Progenitor cell of endocrine pancreas (in vitro differentiated cells): Measurements from ENCODE around the gene TMEM92. TPM values are rescaled to one million over a fixed set of nuclear protein-coding genes. Genes with fewer than 3 reads are reported as not detected.

ENCODE experiments used
- DNase-seq: peaks from one replicate; pipeline ENCODE4 v3.0.0; 2021; ENCODE audit warnings: low spot score; ENCODE audit not compliant: unreplicated experiment
- H3K27ac Mint-ChIP-seq: 2 replicates; pipeline ENCODE4 v1.8.0; 2021; ENCODE audit warnings: mild to moderate bottlenecking, moderate library complexity, mixed read lengths
- H3K27me3 Mint-ChIP-seq: 2 replicates; pipeline ENCODE4 v1.8.0; 2021; ENCODE audit warnings: mixed read lengths
- H3K36me3 Mint-ChIP-seq: 2 replicates; pipeline ENCODE4 v1.8.0; 2022; ENCODE audit warnings: mixed read lengths; ENCODE audit not compliant: insufficient read depth
- H3K4me1 Mint-ChIP-seq: 2 replicates; pipeline ENCODE4 v1.8.0; 2021; ENCODE audit warnings: low read depth, mixed read lengths
- H3K4me3 Mint-ChIP-seq: 2 replicates; pipeline ENCODE4 v1.8.0; 2021; ENCODE audit warnings: low read depth, mild to moderate bottlenecking, moderate library complexity, mixed read lengths
- H3K9me3 Mint-ChIP-seq: 2 replicates; pipeline ENCODE4 v1.8.0; 2021; ENCODE audit warnings: low read depth, mixed read lengths
- total RNA-seq: library from RNA; stranded (reverse); gene quantifications from 2 replicates; pipeline ENCODE4 v1.2.1, GENCODE V29; 2021
- TF ChIP-seq, protein P1 (sequence below): fragments of 200-600 bp; sonication (generic); IDR thresholded peaks from one replicate; pipeline ENCODE4 v1.5.0; 2021; ENCODE audit warnings: antibody characterized with exemption, mild to moderate bottlenecking; ENCODE audit not compliant: unreplicated experiment

The TMEM92 gene
- total RNA-seq, 1 donor from 2014 or later: 7.4 TPM

DNA sequence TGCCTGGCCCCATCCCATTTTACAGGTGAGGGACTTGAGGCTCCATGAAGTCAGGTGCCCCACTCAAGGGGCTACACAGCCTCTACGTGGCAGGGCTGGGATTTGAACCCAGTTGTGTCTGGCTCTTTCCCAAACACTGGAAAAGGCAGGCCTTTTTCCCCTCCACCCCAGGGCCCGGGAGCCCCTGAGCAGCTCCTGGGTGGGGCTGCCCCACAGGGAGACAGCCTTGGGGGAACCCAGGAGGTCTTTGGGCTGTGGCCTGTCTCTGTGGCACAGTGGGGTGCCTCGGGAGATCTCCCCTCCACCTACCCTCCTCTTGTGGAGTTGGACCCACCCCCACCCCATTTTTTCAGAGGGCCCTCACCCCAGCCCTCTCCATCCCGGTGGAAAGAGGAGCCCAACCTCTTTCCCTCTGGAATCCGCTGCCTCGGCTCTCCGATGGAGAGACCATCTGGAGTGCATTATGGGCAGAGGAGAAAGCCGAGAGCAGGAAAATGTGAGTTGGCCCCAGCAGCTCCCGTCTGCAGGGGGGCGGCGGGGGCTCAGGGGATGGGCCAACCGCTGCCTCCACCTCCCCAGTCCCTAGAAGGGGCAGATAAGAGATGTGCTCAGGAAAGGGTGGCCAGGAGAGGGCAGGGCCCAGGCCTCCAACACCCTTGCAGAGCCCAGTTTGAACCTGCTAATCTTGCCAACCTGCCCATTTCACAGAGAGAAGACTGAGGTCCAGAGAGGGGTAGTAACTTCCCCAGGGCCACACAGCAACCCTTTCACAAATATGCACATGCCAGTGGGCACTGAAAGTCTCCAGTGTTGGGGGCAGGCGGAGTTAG lies 15.4 kb upstream of the TMEM92 start:
- Mint-ChIP-seq H3K27me3 (peaks cover 38% of the 10 kb centered on the region), H3K36me3 (no peaks in the 10 kb centered on the region), H3K4me1 (peaks cover 1% of the 10 kb centered on the region), H3K9me3 (no peaks in the 10 kb centered on the region), H3K4me3 (no peak overlapping the region), H3K27ac (no peak overlapping the region)
- TF ChIP-seq, protein P1, sequence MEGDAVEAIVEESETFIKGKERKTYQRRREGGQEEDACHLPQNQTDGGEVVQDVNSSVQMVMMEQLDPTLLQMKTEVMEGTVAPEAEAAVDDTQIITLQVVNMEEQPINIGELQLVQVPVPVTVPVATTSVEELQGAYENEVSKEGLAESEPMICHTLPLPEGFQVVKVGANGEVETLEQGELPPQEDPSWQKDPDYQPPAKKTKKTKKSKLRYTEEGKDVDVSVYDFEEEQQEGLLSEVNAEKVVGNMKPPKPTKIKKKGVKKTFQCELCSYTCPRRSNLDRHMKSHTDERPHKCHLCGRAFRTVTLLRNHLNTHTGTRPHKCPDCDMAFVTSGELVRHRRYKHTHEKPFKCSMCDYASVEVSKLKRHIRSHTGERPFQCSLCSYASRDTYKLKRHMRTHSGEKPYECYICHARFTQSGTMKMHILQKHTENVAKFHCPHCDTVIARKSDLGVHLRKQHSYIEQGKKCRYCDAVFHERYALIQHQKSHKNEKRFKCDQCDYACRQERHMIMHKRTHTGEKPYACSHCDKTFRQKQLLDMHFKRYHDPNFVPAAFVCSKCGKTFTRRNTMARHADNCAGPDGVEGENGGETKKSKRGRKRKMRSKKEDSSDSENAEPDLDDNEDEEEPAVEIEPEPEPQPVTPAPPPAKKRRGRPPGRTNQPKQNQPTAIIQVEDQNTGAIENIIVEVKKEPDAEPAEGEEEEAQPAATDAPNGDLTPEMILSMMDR: no peak
- DNase-seq: no peak

DNA sequence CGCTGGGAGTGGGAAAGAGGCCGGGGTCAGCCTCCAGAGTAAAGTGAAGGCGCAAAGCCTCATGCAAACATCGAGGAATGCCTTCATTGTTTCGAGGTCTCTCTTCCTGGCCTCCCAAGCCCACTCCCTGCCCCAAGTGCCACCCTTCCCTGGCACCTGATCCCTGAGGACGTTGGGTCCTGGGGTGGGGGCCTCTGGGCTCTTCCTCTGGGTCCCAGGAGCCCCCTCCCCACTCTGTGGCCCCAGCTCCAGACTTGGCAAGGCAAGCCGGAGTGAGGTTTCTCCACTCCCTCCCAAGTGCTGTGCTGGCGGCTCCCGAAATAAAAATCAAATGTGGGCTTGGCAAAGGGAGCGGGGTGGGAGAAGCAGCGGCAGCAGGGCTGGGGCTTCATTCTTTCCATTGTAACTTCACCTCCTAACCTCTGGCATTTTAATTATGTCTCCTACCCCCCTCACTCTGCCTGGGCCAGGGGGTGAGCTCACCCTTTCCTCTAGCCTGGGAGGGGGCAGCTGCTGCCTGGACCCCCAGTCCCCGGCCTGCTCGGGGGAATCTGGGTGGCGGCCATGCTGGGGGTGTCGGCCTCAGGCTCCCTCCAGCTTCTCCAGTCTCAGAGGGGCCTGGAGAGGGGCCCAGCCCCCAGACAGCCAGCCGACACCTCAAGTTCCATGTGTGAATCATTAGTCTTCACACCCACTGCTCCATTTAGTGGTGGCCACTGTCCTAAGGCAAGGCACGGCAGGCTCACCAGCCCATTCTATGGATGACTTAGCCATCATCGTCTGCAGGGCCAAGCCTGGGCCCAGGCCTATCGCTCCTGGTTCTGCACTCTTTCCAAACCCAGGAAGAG lies 14.6 kb upstream of the TMEM92 start:
- no peak overlapping the region for H3K4me3 Mint-ChIP-seq
- H3K4me1 Mint-ChIP-seq: peaks cover 1% of the 10 kb centered on the region

GRCh38 chr17:50260501-50260911 lies 13.8 kb upstream of the TMEM92 start:
- no peak overlapping the region for H3K4me3 Mint-ChIP-seq
- H3K36me3 Mint-ChIP-seq: no peaks in the 10 kb centered on the region
- H3K4me1 Mint-ChIP-seq: peaks cover 1% of the 10 kb centered on the region
- H3K27me3 Mint-ChIP-seq: peaks cover 41% of the 10 kb centered on the region
- H3K27ac Mint-ChIP-seq: no peak overlapping the region
- H3K9me3 Mint-ChIP-seq: no peaks in the 10 kb centered on the region
- TF ChIP-seq, protein P1: no peak
- no peak for DNase-seq

More for the DNA sequence above, 14.6 kb upstream of the TMEM92 start:
- H3K27me3 Mint-ChIP-seq: peaks cover 41% of the 10 kb centered on the region
- H3K9me3 Mint-ChIP-seq: no peaks in the 10 kb centered on the region
- no peaks in the 10 kb centered on the region for H3K36me3 Mint-ChIP-seq
- no peak overlapping the region for H3K27ac Mint-ChIP-seq
- DNase-seq: no peak
- TF ChIP-seq, protein P1: no peak

GRCh38 chr17:50261051-50261915 lies 13.0 kb upstream of the TMEM92 start:
- Mint-ChIP-seq H3K36me3 (no peaks in the 10 kb centered on the region), H3K4me1 (peaks cover 1% of the 10 kb centered on the region), H3K4me3 (no peak overlapping the region), H3K27ac (no peak overlapping the region), H3K9me3 (no peaks in the 10 kb centered on the region), H3K27me3 (peaks cover 44% of the 10 kb centered on the region)
- TF ChIP-seq, protein P1: no peak
- no peak for DNase-seq
